ENCODE data around the gene ZBTB45. TPM values are rescaled to one million over a fixed set of nuclear protein-coding genes. Genes with fewer than 3 reads are reported as not detected.
A peak's percentile ranks its signal among the peaks of the same experiment; 100 is the strongest.
"Not testable (repeated sequence)": the region's sequence is repeated elsewhere in the genome, so short reads cannot be mapped to it uniquely, and the experiment has no call there.

Gene ZBTB45
- total RNA-seq, 2 experiments from 2014 or later: 11.1 to 11.8 TPM

- peaks cover 9% of the 10 kb centered on the region for H3K9me3 Mint-ChIP-seq
- DNase-seq: no peak
- no peak within 1 kb of the TSS for H3K4me3 Mint-ChIP-seq
- H3K4me1 Mint-ChIP-seq: peaks cover 16% of the 10 kb centered on the region
- no peaks in the 10 kb centered on the region for H3K27me3 Mint-ChIP-seq
- H3K36me3 Mint-ChIP-seq: peaks cover 28% of the 10 kb centered on the region
- H3K27ac Mint-ChIP-seq: peak within 1 kb of the TSS; percentile 91
Measured at GRCh38 chr19:58511353-58512208, 8.0 kb downstream of the ZBTB45 start, which contains the start of gene SLC27A5. Gene SLC27A5, minus strand, starts transcription at chr19:58511992. Its CDS starts 37 bp downstream, at chr19:58511955.

- Mint-ChIP-seq H3K27me3 (no peaks in the 10 kb centered on the region), H3K9me3 (peaks cover 9% of the 10 kb centered on the region), H3K4me3 (no peak overlapping the region), H3K27ac (no peak overlapping the region), H3K36me3 (peaks cover 21% of the 10 kb centered on the region), H3K4me1 (peaks cover 7% of the 10 kb centered on the region)
- DNase-seq: no peak
Measured at GRCh38 chr19:58510084-58510862, 9.3 kb downstream of the ZBTB45 start.

DNA sequence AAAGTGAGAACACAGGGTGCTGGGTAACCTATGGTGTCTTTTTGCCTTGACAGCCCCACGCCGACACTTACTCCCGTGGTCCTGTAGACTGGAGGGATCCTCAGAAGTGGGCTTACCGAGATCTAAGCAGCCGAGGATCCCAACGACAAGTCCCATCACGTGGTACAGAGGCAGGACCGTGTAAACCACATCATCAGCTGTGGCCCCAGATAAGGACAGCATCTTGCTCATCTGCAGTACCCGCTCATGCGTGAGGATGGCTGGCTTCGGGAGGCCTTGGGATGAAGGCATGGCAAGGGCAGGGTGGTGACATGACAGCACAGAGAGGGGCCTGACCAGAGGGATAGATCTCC lies 9.9 kb downstream of the ZBTB45 start:
- peaks cover 17% of the 10 kb centered on the region for H3K36me3 Mint-ChIP-seq
- peaks cover 3% of the 10 kb centered on the region for H3K4me1 Mint-ChIP-seq
- no peak overlapping the region for H3K4me3 Mint-ChIP-seq
- no peaks in the 10 kb centered on the region for H3K27me3 Mint-ChIP-seq
- H3K27ac Mint-ChIP-seq: no peak overlapping the region
- peaks cover 9% of the 10 kb centered on the region for H3K9me3 Mint-ChIP-seq
- DNase-seq: no peak

GRCh38 chr19:58507602-58508223 lies 11.9 kb downstream of the ZBTB45 start:
- not testable (repeated sequence) for H3K4me3 Mint-ChIP-seq, DNase-seq, H3K27ac Mint-ChIP-seq, H3K4me1 Mint-ChIP-seq, H3K27me3 Mint-ChIP-seq
- Mint-ChIP-seq H3K9me3 (peaks cover 14% of the 10 kb centered on the region), H3K36me3 (peaks cover 13% of the 10 kb centered on the region)

GRCh38 chr19:58500242-58500641 lies 19.4 kb downstream of the ZBTB45 start:
- Mint-ChIP-seq H3K4me1 (peaks cover 18% of the 10 kb centered on the region), H3K27ac (no peak overlapping the region), H3K36me3 (peaks cover 9% of the 10 kb centered on the region), H3K27me3 (no peaks in the 10 kb centered on the region), H3K9me3 (peaks cover 8% of the 10 kb centered on the region), H3K4me3 (peak overlapping the region; percentile 95)
- DNase-seq: no peak

GRCh38 chr19:58499021-58499927 lies 20.3 kb downstream of the ZBTB45 start:
- Mint-ChIP-seq H3K4me1 (peaks cover 18% of the 10 kb centered on the region), H3K4me3 (peak overlapping the region; percentile 95), H3K9me3 (peaks cover 8% of the 10 kb centered on the region), H3K27ac (peak overlapping the region; percentile 96), H3K27me3 (no peaks in the 10 kb centered on the region), H3K36me3 (peaks cover 9% of the 10 kb centered on the region)
- DNase-seq: peak; percentile 99

- peaks cover 18% of the 10 kb centered on the region for H3K4me1 Mint-ChIP-seq
- no peak for DNase-seq
- peak overlapping the region; percentile 96 for H3K27ac Mint-ChIP-seq
- H3K4me3 Mint-ChIP-seq: peak overlapping the region; percentile 95
- no peaks in the 10 kb centered on the region for H3K27me3 Mint-ChIP-seq
- H3K36me3 Mint-ChIP-seq: peaks cover 9% of the 10 kb centered on the region
- H3K9me3 Mint-ChIP-seq: peaks cover 6% of the 10 kb centered on the region
Measured at GRCh38 chr19:58498316-58499020, 21.1 kb downstream of the ZBTB45 start.

DNA sequence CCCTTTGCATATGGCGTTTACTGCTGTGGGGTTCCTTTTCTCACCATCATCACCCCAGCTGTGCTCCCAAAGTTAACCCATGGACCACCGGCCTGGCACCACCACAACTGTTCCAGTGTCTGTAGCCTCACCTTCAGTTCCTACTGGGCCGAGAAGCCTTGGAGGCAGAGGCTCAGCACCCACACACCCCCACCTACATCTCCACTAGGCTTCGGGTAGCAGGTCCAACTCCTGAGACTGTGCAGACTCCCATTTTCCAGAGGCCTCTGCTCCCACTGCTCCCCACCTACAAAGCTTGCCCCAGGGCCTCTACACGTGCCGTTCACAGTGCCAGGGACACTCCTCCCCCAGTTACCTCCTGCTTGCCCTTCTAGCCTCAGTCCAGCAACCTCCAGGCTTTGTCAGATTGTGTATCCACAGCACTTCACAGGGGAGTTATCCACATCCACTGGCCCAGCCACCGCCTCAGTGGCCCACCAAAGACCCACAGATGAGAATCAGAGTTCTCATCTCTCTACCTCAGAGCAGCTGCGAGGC lies 21.9 kb downstream of the ZBTB45 start:
- Mint-ChIP-seq H3K4me1 (peaks cover 18% of the 10 kb centered on the region), H3K36me3 (peaks cover 9% of the 10 kb centered on the region), H3K4me3 (peak overlapping the region; percentile 95), H3K27me3 (no peaks in the 10 kb centered on the region), H3K27ac (no peak overlapping the region), H3K9me3 (peaks cover 3% of the 10 kb centered on the region)
- DNase-seq: no peak

DNA sequence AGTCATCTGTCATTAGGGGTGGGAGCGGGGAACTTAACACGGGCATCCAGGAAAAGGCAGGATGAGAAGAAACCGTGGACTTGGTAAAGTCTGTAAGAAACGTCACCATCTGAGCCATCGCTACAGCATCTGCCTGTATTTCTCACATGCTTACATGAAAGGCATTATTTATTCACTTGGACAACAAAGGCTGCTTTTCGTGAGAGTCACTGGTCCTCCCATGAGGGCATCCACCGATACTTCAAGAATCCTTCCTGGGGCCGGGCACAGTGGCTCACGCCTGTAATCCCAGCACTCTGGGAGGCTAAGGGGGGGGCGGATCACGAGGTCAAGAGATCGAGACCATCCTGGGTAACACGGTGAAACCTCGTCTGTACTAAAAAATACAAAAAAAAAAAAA lies 27.3 kb downstream of the ZBTB45 start:
- no peaks in the 10 kb centered on the region for H3K9me3 Mint-ChIP-seq
- H3K36me3 Mint-ChIP-seq: peaks cover 1% of the 10 kb centered on the region
- no peak overlapping the region for H3K27ac Mint-ChIP-seq
- H3K4me1 Mint-ChIP-seq: peaks cover 8% of the 10 kb centered on the region
- no peaks in the 10 kb centered on the region for H3K27me3 Mint-ChIP-seq
- H3K4me3 Mint-ChIP-seq: no peak overlapping the region
- no peak for DNase-seq

DNA sequence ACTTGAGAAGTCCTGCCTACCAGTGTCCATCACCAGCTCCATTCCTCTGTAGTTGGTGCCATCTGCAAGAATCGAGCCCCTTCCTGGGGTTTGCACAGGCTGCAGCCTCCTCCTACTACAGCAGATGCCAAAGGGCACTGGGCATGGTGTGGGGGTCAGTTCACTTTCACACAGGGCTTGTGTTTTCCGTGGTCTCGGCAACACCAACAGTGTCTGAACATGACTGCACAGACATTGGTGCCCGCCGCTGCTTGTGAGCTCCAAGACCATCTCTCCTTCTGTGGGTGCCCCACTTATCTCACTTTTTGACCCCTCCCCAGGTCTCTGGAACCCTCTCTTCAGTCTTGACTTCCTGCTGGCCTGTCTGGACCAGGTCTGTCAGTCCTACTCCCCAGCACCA lies 28.2 kb downstream of the ZBTB45 start:
- DNase-seq: no peak
- Mint-ChIP-seq H3K4me1 (peaks cover 8% of the 10 kb centered on the region), H3K9me3 (no peaks in the 10 kb centered on the region), H3K4me3 (no peak overlapping the region), H3K36me3 (peaks cover 1% of the 10 kb centered on the region), H3K27ac (no peak overlapping the region), H3K27me3 (no peaks in the 10 kb centered on the region)

DNA sequence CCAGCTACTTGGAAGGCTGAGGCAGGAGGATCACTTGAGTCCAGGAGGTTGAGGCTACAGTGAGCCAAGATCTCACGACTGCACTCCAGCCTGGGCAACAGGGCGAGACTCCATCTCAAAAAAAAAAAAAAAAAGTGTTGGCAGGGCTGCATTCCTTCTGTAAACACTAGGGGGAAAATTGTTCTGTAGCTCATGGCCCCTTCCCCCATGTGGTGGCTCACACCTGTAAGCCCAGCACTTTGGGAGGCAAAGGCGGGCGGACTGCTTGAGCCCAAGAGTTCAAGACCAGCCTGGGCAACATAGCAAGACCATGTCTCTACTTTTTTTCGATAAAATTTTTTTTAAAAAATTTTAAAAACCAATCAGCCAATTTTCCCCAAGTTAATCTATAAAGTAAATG lies 35.3 kb downstream of the ZBTB45 start:
- not testable (repeated sequence) for H3K4me3 Mint-ChIP-seq, H3K4me1 Mint-ChIP-seq, DNase-seq, H3K9me3 Mint-ChIP-seq, H3K27ac Mint-ChIP-seq, H3K36me3 Mint-ChIP-seq, H3K27me3 Mint-ChIP-seq

GRCh38 chr19:58483776-58484175 lies 35.8 kb downstream of the ZBTB45 start:
- no peaks in the 10 kb centered on the region for H3K9me3 Mint-ChIP-seq
- H3K27ac Mint-ChIP-seq: no peak overlapping the region
- peaks cover 2% of the 10 kb centered on the region for H3K36me3 Mint-ChIP-seq
- H3K4me3 Mint-ChIP-seq: no peak overlapping the region
- DNase-seq: no peak
- peaks cover under 1% of the 10 kb centered on the region for H3K4me1 Mint-ChIP-seq
- H3K27me3 Mint-ChIP-seq: no peaks in the 10 kb centered on the region

DNA sequence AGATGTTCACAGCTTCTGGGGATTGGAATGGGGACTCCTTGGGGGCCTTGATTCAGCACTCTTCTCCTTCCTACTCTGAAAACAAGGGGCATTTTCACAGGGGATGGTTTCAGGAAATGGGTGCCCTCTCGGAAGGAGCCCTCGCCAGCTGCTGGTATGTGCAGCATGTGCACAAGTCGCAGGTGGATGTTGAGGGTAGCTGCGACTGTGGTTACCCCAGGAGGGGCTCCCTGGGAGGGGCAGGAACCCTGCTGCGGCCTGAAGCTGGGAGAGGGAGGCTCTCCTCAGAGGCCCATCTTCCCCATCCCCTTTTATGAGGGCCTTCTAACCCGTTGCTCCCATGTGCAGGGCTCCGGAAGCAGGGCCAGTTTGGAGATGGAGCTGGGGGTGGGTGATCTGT lies 37.2 kb downstream of the ZBTB45 start:
- peaks cover 2% of the 10 kb centered on the region for H3K36me3 Mint-ChIP-seq
- H3K27ac Mint-ChIP-seq: no peak overlapping the region
- H3K9me3 Mint-ChIP-seq: no peaks in the 10 kb centered on the region
- H3K27me3 Mint-ChIP-seq: no peaks in the 10 kb centered on the region
- no peak for DNase-seq
- H3K4me1 Mint-ChIP-seq: peaks cover 1% of the 10 kb centered on the region
- no peak overlapping the region for H3K4me3 Mint-ChIP-seq

DNA sequence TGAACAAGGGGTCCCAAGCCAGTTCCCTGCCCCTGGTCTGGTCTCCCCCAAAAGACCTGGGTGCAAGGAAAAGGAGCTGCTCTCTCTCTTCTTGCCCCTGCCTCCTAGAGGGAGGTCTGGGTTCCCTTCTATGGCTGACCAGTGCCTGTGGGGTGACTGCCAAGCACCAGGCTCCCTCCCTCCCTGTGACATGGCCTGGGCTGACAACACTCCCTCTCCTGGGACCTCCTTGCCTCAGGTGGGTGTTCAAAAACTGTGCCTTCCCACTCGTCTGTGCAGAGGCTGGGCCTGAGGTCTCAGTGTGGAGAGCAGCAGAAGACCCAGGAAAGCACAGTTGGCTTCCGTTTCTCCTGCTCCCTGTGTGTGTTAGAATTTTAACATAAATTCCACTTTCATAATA lies 38.8 kb downstream of the ZBTB45 start:
- no peak overlapping the region for H3K27ac Mint-ChIP-seq
- H3K36me3 Mint-ChIP-seq: peaks cover 2% of the 10 kb centered on the region
- H3K4me3 Mint-ChIP-seq: no peak overlapping the region
- H3K4me1 Mint-ChIP-seq: peaks cover 6% of the 10 kb centered on the region
- no peaks in the 10 kb centered on the region for H3K9me3 Mint-ChIP-seq
- no peaks in the 10 kb centered on the region for H3K27me3 Mint-ChIP-seq
- DNase-seq: no peak
